RWPE1 (cell line): ENCODE data around the gene UTS2B.

Experiments
- CTCF ChIA-PET: fragments of 350-600 bp; sonication (Branson Sonifier 250); formaldehyde crosslinking; extraction: SDS; loops from one replicate; lab custom pipeline; 2021; lab: Yijun Ruan, JAX
- POLR2A ChIA-PET: fragments of 400-600 bp; formaldehyde crosslinking; extraction: SDS; loops from one replicate; lab custom pipeline; 2020; ENCODE audit warnings: antibody characterized with exemption; ENCODE audit not compliant: low non-redundant PET; lab: Yijun Ruan, JAX
- DNase-seq: peaks from one replicate; pipeline ENCODE4 v3.0.0; 2012; ENCODE audit warnings: low spot score
- H3K27ac ChIP-seq: fragments of 450-650 bp; 2 replicates; pipeline ENCODE4 v1.5.1; 2017
- TF ChIP-seq, protein P1 (sequence below): fragments of 450-650 bp; conservative IDR thresholded peaks from 2 replicates; pipeline ENCODE4 v1.5.1; 2017; ENCODE audit warnings: low read depth, mild to moderate bottlenecking

Gene UTS2B

DNA sequence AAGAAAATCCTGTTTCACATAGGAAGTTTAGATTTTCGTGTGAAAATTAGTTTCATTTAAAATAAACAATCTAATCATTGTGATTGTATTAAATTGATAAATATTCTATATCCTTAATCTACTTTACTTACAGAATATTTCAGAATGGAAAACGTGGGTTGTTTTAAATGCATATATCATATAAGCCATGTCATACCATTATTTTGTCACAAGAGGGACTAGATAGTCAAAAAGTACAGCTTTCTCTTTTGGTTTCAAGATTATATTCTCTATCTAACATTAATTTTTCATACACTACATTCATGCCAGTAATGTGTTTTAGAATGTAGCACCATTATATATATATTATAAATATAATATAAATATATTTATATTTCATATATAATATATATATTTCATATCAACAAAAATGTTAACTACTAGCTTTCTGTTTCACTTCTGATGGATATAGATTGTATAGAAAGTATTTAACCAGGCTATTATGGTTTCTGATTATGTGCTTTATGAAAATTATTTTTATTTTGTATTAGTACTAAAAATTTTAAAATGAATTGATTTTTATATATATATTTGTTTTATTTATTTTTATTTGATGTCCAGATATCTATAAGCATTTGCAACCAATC, 86.0 kb downstream of the UTS2B start:
- no peak overlapping the region for H3K27ac ChIP-seq
- DNase-seq, result peak; percentile 14
- ChIA-PET CTCF (interaction anchor here (0.5 to 1.0 kb wide), 4 partner anchors 21 to 133 kb away, joined by 3 to 4 read pairs (median 3); no protein-coding TSS in a partner anchor), POLR2A (no interaction called here)
- TF ChIP-seq, protein P1, sequence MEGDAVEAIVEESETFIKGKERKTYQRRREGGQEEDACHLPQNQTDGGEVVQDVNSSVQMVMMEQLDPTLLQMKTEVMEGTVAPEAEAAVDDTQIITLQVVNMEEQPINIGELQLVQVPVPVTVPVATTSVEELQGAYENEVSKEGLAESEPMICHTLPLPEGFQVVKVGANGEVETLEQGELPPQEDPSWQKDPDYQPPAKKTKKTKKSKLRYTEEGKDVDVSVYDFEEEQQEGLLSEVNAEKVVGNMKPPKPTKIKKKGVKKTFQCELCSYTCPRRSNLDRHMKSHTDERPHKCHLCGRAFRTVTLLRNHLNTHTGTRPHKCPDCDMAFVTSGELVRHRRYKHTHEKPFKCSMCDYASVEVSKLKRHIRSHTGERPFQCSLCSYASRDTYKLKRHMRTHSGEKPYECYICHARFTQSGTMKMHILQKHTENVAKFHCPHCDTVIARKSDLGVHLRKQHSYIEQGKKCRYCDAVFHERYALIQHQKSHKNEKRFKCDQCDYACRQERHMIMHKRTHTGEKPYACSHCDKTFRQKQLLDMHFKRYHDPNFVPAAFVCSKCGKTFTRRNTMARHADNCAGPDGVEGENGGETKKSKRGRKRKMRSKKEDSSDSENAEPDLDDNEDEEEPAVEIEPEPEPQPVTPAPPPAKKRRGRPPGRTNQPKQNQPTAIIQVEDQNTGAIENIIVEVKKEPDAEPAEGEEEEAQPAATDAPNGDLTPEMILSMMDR, result peak; percentile 43

DNA sequence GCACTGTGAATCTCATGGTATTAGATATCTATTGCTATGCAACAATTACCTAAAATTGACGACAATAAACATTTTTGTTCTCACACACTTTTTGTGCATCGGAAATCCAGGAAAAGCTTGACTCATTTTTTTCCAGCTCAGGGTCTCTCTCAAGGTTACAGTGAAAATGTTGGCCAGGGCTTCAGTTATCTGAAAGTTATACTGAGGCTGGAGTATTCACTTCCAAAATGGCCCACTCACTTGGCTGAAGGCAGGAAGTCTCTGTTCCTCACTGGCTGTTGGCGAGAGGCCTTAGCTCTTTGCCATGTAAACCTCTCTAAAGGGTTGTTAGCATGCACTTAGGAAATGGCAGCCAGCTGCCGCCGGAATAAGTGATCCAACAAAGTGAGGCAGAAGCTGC, 89.8 kb downstream of the UTS2B start:
- POLR2A ChIA-PET, result no interaction called here
- no peak overlapping the region for H3K27ac ChIP-seq
- DNase-seq, result no peak
- CTCF ChIA-PET, result interaction anchor here (1.4 kb wide), 1 partner anchor 116 kb away, joined by 4 read pairs; no protein-coding TSS in a partner anchor
- TF ChIP-seq, protein P1, result no peak

DNA sequence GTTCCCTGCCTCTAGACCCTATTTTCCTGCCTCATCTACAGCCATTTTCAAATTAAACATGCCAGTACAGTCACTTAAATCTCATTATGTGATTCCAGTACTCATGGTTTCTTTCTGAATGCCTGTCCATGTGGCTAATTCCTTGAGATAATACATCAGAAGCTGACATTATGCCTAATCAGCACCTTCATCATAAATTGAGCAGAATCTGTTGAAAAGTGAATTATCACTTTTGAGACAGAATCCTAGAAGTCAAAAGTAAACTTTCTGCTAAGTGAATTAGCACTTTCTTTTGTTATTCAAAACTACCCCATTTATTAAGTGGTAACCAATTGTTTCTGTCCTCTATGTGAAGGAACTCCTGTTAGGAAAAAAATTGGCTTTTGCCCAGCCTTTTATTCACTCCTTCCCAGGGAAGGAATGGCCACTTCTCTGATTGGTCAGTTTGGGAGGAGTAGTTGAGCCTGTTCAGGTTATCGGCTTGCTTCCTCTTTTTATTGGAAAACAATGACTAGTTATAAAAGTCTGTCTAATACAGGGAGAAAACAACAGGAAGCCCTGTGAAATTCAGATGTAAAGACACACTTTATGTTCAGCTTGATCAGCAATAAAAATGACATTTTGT, 90.8 kb downstream of the UTS2B start:
- CTCF ChIA-PET, result interaction anchor here (1.4 kb wide), 1 partner anchor 117 kb away, joined by 4 read pairs; no protein-coding TSS in a partner anchor
- H3K27ac ChIP-seq, result no peak overlapping the region
- no peak for DNase-seq

DNA sequence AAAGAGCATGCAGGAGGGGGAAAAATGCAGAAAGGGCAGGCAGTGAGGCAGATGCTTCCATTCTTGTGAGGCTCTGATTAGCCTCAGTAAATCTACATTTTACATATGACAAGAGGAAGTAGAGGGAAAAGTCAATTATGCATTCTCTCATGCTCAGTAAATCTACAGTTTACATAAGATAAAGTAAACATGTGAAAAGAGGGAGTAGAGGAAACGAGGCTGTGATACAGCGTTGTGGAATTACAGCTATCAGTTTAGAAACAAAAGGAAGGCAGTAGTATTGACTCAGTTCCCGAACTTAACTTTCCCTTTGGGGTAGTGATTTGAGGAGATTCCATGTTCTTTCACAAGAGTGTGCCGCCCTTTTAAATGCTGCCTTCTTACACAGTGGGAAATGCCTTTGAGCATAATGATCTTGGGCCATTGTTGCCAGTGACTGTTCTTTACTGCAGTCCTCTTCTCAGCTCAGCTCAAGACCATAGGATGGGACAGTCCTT, 92.0 kb downstream of the UTS2B start:
- POLR2A ChIA-PET, result no interaction called here

More for the DNA sequence above, 90.8 kb downstream of the UTS2B start:
- POLR2A ChIA-PET, result no interaction called here
- TF ChIP-seq, protein P1, result no peak

DNA sequence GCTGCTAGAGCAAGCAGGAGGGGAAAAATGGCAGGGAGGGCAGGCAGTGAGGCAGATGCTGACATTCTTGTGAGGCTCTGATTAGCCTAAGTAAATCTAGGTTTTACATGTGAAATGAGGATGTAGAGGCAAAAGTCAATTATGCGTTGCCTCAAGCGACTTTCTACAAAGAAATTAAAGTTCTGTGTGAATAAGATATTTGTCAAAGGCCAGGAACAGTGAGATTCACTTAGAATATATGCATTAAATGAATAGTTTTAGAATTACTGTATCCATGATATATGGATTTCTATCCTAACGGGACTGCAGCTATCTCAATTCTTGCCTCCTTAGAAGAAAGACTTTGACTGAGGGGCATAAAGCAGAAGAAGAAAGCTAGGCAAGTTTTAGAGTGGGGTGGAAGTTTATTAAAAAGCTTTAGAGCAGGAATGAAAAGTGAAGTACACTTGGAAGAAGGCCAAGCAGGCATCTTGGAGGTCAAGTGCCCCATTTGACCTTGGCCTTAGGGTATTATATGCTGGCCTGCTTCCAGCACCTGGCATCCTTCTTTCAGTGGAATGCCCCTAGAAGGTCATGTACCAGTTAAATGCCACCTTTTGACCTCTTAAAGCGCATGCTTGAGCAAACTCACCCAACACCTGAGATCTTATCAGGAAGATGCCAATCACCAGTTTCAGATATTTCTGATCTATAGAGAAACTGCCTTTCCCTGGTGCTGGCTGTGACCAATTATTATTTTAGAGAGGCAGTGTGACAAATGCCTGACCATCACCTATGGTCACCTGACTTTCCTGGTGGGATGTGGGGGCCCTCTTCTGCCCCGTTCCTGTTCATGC, 93.1 kb downstream of the UTS2B start:
- ChIA-PET POLR2A (no interaction called here), CTCF (no interaction called here)
- TF ChIP-seq, protein P1, result no peak
- no peak overlapping the region for H3K27ac ChIP-seq
- DNase-seq, result no peak

More for the DNA sequence above, 92.0 kb downstream of the UTS2B start:
- CTCF ChIA-PET, result no interaction called here
- DNase-seq, result peak; percentile 4
- TF ChIP-seq, protein P1, result no peak
- no peak overlapping the region for H3K27ac ChIP-seq

DNA sequence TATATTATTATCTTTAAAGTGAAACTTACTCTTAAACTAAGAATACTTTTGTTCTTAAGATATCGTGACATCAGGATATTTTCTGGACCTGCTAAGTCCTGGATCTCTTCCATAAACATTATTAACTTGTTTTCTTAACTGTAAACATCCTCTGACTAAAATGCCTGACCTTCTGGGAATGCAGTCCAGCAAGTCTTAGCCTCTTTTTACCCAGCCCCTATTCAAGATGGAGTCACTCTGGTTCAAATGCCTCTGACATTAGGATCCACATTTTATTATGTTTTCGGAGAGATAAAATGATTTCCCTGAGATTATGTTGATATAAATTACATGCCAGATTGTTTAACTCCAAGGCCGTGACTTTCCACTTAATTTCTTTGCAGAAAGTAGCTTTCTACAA, 93.7 kb downstream of the UTS2B start:
- H3K27ac ChIP-seq, result no peak overlapping the region
- TF ChIP-seq, protein P1, result no peak
- ChIA-PET POLR2A (no interaction called here), CTCF (no interaction called here)
- no peak for DNase-seq
